ENCODE data around the gene RERE.
A peak's percentile ranks its signal among the peaks of the same experiment; 100 is the strongest.

GRCh38 chr1:8439015-8439702 is 378.3 kb downstream of the RERE start:
- TF ChIP-seq, protein P1, sequence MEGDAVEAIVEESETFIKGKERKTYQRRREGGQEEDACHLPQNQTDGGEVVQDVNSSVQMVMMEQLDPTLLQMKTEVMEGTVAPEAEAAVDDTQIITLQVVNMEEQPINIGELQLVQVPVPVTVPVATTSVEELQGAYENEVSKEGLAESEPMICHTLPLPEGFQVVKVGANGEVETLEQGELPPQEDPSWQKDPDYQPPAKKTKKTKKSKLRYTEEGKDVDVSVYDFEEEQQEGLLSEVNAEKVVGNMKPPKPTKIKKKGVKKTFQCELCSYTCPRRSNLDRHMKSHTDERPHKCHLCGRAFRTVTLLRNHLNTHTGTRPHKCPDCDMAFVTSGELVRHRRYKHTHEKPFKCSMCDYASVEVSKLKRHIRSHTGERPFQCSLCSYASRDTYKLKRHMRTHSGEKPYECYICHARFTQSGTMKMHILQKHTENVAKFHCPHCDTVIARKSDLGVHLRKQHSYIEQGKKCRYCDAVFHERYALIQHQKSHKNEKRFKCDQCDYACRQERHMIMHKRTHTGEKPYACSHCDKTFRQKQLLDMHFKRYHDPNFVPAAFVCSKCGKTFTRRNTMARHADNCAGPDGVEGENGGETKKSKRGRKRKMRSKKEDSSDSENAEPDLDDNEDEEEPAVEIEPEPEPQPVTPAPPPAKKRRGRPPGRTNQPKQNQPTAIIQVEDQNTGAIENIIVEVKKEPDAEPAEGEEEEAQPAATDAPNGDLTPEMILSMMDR (IDR thresholded peaks at IDR 0.05): peak; percentile 38
- no peak for TF ChIP-seq REST (IDR thresholded peaks at IDR 0.05; ENCODE audit: insufficient read depth in 1 of 2, low read depth in 2 of 2, low read length in 1 of 2)
- TF ChIP-seq SIN3A (IDR thresholded peaks at IDR 0.05; ENCODE audit: borderline replicate concordance, insufficient read depth, low read depth, low read length): no peak
- TF ChIP-seq TCF7L2 (IDR thresholded peaks at IDR 0.05; ENCODE audit: low read depth, low read length): 0 out of 2 replicates have a peak, but pooled peaks have one; percentile 28

Data from Panc1 (cell line).